ENCODE results near the gene SLC37A1. TPM values are rescaled to one million over a fixed set of nuclear protein-coding genes. Genes with fewer than 3 reads are reported as not detected.

Gene SLC37A1
- total RNA-seq, 1 donor from 2014 or later = 4.8 TPM

GRCh38 chr21:42541174-42541573 lies 27.5 kb downstream of the SLC37A1 start:
- no peak overlapping the region for H3K27ac Mint-ChIP-seq (ENCODE audit: unreplicated experiment)
- H3K36me3 Mint-ChIP-seq (ENCODE audit: low read depth) = peaks cover 6% of the 10 kb centered on the region
- no peaks in the 10 kb centered on the region for H3K9me3 Mint-ChIP-seq (ENCODE audit: low read depth)
- H3K4me1 Mint-ChIP-seq (ENCODE audit: low read depth) = no peaks in the 10 kb centered on the region
- H3K4me3 Mint-ChIP-seq (ENCODE audit: unreplicated experiment) = no peak overlapping the region
- H3K27me3 Mint-ChIP-seq (ENCODE audit: low read depth) = no peaks in the 10 kb centered on the region
- no peak for DNase-seq (ENCODE audit: low spot score)
- no peak for TF ChIP-seq CTCF (IDR thresholded peaks at IDR 0.05)

- Mint-ChIP-seq H3K4me1 (ENCODE audit: low read depth) (no peaks in the 10 kb centered on the region), H3K27ac (ENCODE audit: unreplicated experiment) (no peak overlapping the region), H3K27me3 (ENCODE audit: low read depth) (no peaks in the 10 kb centered on the region), H3K4me3 (ENCODE audit: unreplicated experiment) (no peak overlapping the region), H3K36me3 (ENCODE audit: low read depth) (peaks cover 8% of the 10 kb centered on the region), H3K9me3 (ENCODE audit: low read depth) (no peaks in the 10 kb centered on the region)
- no peak for TF ChIP-seq CTCF (IDR thresholded peaks at IDR 0.05)
- DNase-seq (ENCODE audit: low spot score) = no peak
Measured at GRCh38 chr21:42541618-42542017, 28.0 kb downstream of the SLC37A1 start.

- no peak for DNase-seq (ENCODE audit: low spot score)
- Mint-ChIP-seq H3K9me3 (ENCODE audit: low read depth) (no peaks in the 10 kb centered on the region), H3K4me1 (ENCODE audit: low read depth) (no peaks in the 10 kb centered on the region), H3K36me3 (ENCODE audit: low read depth) (peaks cover 8% of the 10 kb centered on the region), H3K4me3 (ENCODE audit: unreplicated experiment) (no peak overlapping the region), H3K27ac (ENCODE audit: unreplicated experiment) (no peak overlapping the region), H3K27me3 (ENCODE audit: low read depth) (no peaks in the 10 kb centered on the region)
- TF ChIP-seq CTCF (IDR thresholded peaks at IDR 0.05) = no peak
Measured at GRCh38 chr21:42542196-42542595, 28.5 kb downstream of the SLC37A1 start.

GRCh38 chr21:42542596-42542995 lies 28.9 kb downstream of the SLC37A1 start:
- Mint-ChIP-seq H3K36me3 (ENCODE audit: low read depth) (peaks cover 8% of the 10 kb centered on the region), H3K27ac (ENCODE audit: unreplicated experiment) (no peak overlapping the region), H3K9me3 (ENCODE audit: low read depth) (no peaks in the 10 kb centered on the region), H3K27me3 (ENCODE audit: low read depth) (no peaks in the 10 kb centered on the region), H3K4me1 (ENCODE audit: low read depth) (no peaks in the 10 kb centered on the region), H3K4me3 (ENCODE audit: unreplicated experiment) (no peak overlapping the region)
- no peak for TF ChIP-seq CTCF (IDR thresholded peaks at IDR 0.05)
- no peak for DNase-seq (ENCODE audit: low spot score)

GRCh38 chr21:42543106-42543847 lies 29.6 kb downstream of the SLC37A1 start:
- Mint-ChIP-seq H3K9me3 (ENCODE audit: low read depth) (no peaks in the 10 kb centered on the region), H3K36me3 (ENCODE audit: low read depth) (peaks cover 13% of the 10 kb centered on the region), H3K27me3 (ENCODE audit: low read depth) (no peaks in the 10 kb centered on the region), H3K4me3 (ENCODE audit: unreplicated experiment) (no peak overlapping the region), H3K4me1 (ENCODE audit: low read depth) (no peaks in the 10 kb centered on the region), H3K27ac (ENCODE audit: unreplicated experiment) (no peak overlapping the region)
- no peak for DNase-seq (ENCODE audit: low spot score)
- no peak for TF ChIP-seq CTCF (IDR thresholded peaks at IDR 0.05)

Measured in chondrocyte (in vitro differentiated cells).